Gastroesophageal sphincter (tissue), 3 donors: ENCODE data around the gene TRERF1.

Experiments
- EP300 ChIP-seq: sonication (generic); formaldehyde crosslinking; IDR thresholded peaks from one replicate; pipeline ENCODE4 v1.6.1; 2017; ENCODE audit warnings: antibody characterized with exemption, mild to moderate bottlenecking
- POLR2A ChIP-seq, 2 donors: fragments of 450-650 bp; IDR thresholded peaks; one replicate each; pipeline ENCODE4 v1.6.1; 2017; ENCODE audit warnings: antibody characterized with exemption in 2 of 2, mild to moderate bottlenecking in 2 of 2, moderate library complexity in 1 of 2
- POLR2AphosphoS5 ChIP-seq: sonication (generic); formaldehyde crosslinking; IDR thresholded peaks from one replicate; pipeline ENCODE4 v1.6.1; 2017; ENCODE audit warnings: antibody characterized with exemption
- TF ChIP-seq, protein P1 (sequence below), 4 experiments: fragments of 200-600 bp in 2 of 4; fragments of 450-650 bp in 2 of 4; sonication (generic) in 1 of 4; IDR thresholded peaks; one replicate each; pipeline ENCODE4 v1.5.1; 2017 to 2019; ENCODE audit warnings: antibody characterized with exemption in 4 of 4, mild to moderate bottlenecking in 2 of 4, moderate library complexity in 2 of 4

DNA sequence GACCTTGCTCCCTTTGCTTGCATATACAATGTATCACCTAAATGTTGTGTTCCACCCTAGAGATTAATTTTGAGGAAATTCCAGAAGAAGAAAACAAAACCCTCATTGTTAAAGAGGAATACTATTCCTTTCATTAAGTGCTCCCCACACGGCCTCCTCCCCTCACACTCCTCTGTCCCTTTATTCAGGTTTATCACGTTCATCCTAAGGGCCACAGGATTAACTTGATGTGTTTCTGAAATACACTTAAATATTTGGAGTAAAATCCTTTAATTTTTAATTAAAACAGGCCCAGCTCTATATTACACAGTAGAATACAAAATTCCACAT lies 144.6 kb downstream of the TRERF1 start:
- TF ChIP-seq, protein P1, sequence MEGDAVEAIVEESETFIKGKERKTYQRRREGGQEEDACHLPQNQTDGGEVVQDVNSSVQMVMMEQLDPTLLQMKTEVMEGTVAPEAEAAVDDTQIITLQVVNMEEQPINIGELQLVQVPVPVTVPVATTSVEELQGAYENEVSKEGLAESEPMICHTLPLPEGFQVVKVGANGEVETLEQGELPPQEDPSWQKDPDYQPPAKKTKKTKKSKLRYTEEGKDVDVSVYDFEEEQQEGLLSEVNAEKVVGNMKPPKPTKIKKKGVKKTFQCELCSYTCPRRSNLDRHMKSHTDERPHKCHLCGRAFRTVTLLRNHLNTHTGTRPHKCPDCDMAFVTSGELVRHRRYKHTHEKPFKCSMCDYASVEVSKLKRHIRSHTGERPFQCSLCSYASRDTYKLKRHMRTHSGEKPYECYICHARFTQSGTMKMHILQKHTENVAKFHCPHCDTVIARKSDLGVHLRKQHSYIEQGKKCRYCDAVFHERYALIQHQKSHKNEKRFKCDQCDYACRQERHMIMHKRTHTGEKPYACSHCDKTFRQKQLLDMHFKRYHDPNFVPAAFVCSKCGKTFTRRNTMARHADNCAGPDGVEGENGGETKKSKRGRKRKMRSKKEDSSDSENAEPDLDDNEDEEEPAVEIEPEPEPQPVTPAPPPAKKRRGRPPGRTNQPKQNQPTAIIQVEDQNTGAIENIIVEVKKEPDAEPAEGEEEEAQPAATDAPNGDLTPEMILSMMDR (IDR thresholded peaks at IDR 0.05): no peak
- TF ChIP-seq POLR2A (IDR thresholded peaks at IDR 0.05) (no peak), POLR2AphosphoS5 (no peak), EP300 (no peak)
